HEK293 (cell line): ENCODE results near the gene ARHGAP22.

ENCODE experiments used
- MYNN ChIP-seq: fragments of 450-650 bp; formaldehyde crosslinking; IDR thresholded peaks from 2 replicates; pipeline ENCODE4 v1.5.1; 2016; ENCODE audit warnings: missing biosample characterization, missing genetic modification characterization, borderline replicate concordance
- TF ChIP-seq, protein P1 (sequence below): fragments of 450-650 bp; formaldehyde crosslinking; IDR thresholded peaks from 2 replicates; pipeline ENCODE4 v1.5.1; 2016; ENCODE audit warnings: missing biosample characterization, missing genetic modification characterization
- TF ChIP-seq, protein P2 (sequence below): fragments of 450-650 bp; formaldehyde crosslinking; IDR thresholded peaks from 2 replicates; pipeline ENCODE4 v1.5.1; 2016; ENCODE audit warnings: missing biosample characterization, missing genetic modification characterization
- TF ChIP-seq, protein P3 (sequence below): fragments of 450-650 bp; formaldehyde crosslinking; conservative IDR thresholded peaks from 2 replicates; pipeline ENCODE4 v1.5.1; 2016; ENCODE audit warnings: low read depth, missing biosample characterization, missing genetic modification characterization

DNA sequence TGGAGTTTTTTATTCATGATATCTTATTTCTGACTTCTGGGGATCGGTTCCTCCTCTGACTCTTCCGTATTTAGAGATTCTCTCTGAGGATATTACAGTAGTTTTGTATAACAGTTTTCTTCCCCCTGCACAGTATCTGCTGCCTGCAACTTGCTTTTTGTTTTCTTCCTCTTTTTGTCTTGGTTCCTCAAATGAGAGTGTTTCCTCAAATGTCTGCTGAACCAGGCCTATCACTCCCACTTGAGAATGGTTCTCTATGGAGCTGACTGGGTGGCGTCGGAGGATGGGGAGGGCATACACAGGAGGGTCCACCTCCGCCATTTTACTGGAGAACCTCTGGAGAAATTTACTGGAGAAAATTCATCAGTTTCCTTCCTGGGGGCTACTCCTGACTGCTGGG, 27.7 kb downstream of the ARHGAP22 start:
- TF ChIP-seq, protein P1, sequence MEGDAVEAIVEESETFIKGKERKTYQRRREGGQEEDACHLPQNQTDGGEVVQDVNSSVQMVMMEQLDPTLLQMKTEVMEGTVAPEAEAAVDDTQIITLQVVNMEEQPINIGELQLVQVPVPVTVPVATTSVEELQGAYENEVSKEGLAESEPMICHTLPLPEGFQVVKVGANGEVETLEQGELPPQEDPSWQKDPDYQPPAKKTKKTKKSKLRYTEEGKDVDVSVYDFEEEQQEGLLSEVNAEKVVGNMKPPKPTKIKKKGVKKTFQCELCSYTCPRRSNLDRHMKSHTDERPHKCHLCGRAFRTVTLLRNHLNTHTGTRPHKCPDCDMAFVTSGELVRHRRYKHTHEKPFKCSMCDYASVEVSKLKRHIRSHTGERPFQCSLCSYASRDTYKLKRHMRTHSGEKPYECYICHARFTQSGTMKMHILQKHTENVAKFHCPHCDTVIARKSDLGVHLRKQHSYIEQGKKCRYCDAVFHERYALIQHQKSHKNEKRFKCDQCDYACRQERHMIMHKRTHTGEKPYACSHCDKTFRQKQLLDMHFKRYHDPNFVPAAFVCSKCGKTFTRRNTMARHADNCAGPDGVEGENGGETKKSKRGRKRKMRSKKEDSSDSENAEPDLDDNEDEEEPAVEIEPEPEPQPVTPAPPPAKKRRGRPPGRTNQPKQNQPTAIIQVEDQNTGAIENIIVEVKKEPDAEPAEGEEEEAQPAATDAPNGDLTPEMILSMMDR (tag by site-specific recombination), result no peak
- no peak for TF ChIP-seq MYNN (tag by site-specific recombination)
- TF ChIP-seq, protein P2, sequence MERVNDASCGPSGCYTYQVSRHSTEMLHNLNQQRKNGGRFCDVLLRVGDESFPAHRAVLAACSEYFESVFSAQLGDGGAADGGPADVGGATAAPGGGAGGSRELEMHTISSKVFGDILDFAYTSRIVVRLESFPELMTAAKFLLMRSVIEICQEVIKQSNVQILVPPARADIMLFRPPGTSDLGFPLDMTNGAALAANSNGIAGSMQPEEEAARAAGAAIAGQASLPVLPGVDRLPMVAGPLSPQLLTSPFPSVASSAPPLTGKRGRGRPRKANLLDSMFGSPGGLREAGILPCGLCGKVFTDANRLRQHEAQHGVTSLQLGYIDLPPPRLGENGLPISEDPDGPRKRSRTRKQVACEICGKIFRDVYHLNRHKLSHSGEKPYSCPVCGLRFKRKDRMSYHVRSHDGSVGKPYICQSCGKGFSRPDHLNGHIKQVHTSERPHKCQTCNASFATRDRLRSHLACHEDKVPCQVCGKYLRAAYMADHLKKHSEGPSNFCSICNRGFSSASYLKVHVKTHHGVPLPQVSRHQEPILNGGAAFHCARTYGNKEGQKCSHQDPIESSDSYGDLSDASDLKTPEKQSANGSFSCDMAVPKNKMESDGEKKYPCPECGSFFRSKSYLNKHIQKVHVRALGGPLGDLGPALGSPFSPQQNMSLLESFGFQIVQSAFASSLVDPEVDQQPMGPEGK (tag by site-specific recombination), result no peak
- TF ChIP-seq, protein P3, sequence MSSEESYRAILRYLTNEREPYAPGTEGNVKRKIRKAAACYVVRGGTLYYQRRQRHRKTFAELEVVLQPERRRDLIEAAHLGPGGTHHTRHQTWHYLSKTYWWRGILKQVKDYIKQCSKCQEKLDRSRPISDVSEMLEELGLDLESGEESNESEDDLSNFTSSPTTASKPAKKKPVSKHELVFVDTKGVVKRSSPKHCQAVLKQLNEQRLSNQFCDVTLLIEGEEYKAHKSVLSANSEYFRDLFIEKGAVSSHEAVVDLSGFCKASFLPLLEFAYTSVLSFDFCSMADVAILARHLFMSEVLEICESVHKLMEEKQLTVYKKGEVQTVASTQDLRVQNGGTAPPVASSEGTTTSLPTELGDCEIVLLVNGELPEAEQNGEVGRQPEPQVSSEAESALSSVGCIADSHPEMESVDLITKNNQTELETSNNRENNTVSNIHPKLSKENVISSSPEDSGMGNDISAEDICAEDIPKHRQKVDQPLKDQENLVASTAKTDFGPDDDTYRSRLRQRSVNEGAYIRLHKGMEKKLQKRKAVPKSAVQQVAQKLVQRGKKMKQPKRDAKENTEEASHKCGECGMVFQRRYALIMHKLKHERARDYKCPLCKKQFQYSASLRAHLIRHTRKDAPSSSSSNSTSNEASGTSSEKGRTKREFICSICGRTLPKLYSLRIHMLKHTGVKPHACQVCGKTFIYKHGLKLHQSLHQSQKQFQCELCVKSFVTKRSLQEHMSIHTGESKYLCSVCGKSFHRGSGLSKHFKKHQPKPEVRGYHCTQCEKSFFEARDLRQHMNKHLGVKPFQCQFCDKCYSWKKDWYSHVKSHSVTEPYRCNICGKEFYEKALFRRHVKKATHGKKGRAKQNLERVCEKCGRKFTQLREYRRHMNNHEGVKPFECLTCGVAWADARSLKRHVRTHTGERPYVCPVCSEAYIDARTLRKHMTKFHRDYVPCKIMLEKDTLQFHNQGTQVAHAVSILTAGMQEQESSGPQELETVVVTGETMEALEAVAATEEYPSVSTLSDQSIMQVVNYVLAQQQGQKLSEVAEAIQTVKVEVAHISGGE (tag by site-specific recombination), result no peak
